K562 (cell line): Measurements from ENCODE around the gene UGT1A6. TPM values are rescaled to one million over a fixed set of nuclear protein-coding genes. Genes with fewer than 3 reads are reported as not detected.

Experiments
- ATAC-seq: fragments of 200-7000 bp; cut with Tn5 transposase; 3 replicates; pipeline ENCODE4 v1.9.1; 2020; ENCODE audit warnings: moderate library complexity
- BruUV-seq: library from RNA; stranded (reverse); fragments of 400-500 nt; replicated peaks from 2 replicates; lab custom pipeline; 2021; lab: Mats Ljungman, UMichigan
- CTCF ChIA-PET: fragments of 300-600 bp; formaldehyde crosslinking; extraction: SDS; loops from one replicate; lab custom pipeline; 2021; ENCODE audit warnings: low intra/inter-chr PET ratio; lab: Yijun Ruan, JAX
- POLR2A ChIA-PET: fragments of 300-600, 350-650 bp; sonication (Branson Sonifier 250); formaldehyde crosslinking; extraction: SDS; loops from one replicate; lab custom pipeline; 2021; ENCODE audit warnings: antibody characterized with exemption, inconsistent platforms; lab: Yijun Ruan, JAX
- DNase-seq, 4 experiments: peaks; one replicate each; pipeline versions ENCODE4 v3.0.0 to v3.0.0-alpha.2; 2011 to 2018; ENCODE audit warnings: low spot score in 3 of 4, mixed read lengths in 3 of 4; ENCODE audit errors: extremely low read depth in 1 of 4
- FAIRE-seq: peaks from 2 replicates; lab custom pipeline; 2011; peaks lifted over from hg19 to GRCh38; lab: Jason Lieb, UNC
- H2AFZ ChIP-seq: 2 replicates; pipeline ENCODE4 v1.6.0; 2011; ENCODE audit warnings: low read depth, low read length, control low read depth, inconsistent platforms
- H3K27ac ChIP-seq: fragments of 200-600 bp; 3 replicates; pipeline ENCODE4 v1.8.0; 2011; ENCODE audit warnings: low read depth, mild to moderate bottlenecking, control low read depth, inconsistent platforms, low read length, moderate library complexity, mixed read lengths; ENCODE audit errors: extremely low read depth
- H3K27me3 ChIP-seq, 2 experiments: fragments of 300-600 bp in 1 of 2; 2 replicates in 1 of 2; 3 replicates in 1 of 2; pipeline versions ENCODE4 v1.6.0 to v1.8.0; 2011; ENCODE audit warnings: inconsistent platforms in 2 of 2, low read length in 2 of 2, mild to moderate bottlenecking in 1 of 2, mixed read lengths in 1 of 2, moderate library complexity in 1 of 2; ENCODE audit not compliant: control insufficient read depth in 2 of 2, insufficient read depth in 2 of 2
- H3K36me3 ChIP-seq: fragments of 300-600 bp; 3 replicates; pipeline ENCODE4 v1.8.0; 2011; ENCODE audit warnings: mild to moderate bottlenecking, low read length, inconsistent platforms; ENCODE audit not compliant: control insufficient read depth, insufficient read depth
- H3K4me1 ChIP-seq, 2 experiments: fragments of 200-600 bp in 1 of 2; replicated peaks in 1 of 2; 2 replicates in 1 of 2; 3 replicates in 1 of 2; pipeline versions ENCODE4 v1.5.1 to v1.8.0; 2011; ENCODE audit warnings: inconsistent platforms in 2 of 2, low read length in 2 of 2, mild to moderate bottlenecking in 1 of 2, mixed read lengths in 1 of 2, moderate library complexity in 1 of 2; ENCODE audit not compliant: control insufficient read depth in 2 of 2, insufficient read depth in 2 of 2
- H3K4me2 ChIP-seq: 2 replicates; pipeline ENCODE4 v1.6.1; 2011; ENCODE audit warnings: low read length, control low read depth, inconsistent platforms, mixed read lengths; ENCODE audit not compliant: insufficient read depth
- H3K4me3 ChIP-seq: fragments of 200-600 bp; sonication (generic), shearing (Covaris generic); 2 replicates; pipeline ENCODE4 v1.5.1; 2016; ENCODE audit warnings: control low read depth, inconsistent platforms
- H3K79me2 ChIP-seq: fragments of 200-600 bp; 3 replicates; pipeline ENCODE4 v1.8.0; 2011; ENCODE audit warnings: low read length, inconsistent platforms; ENCODE audit not compliant: control insufficient read depth, insufficient read depth
- H3K9ac ChIP-seq, 2 experiments: 2 replicates each; pipeline versions ENCODE4 v1.6.0 to v1.6.1; 2011; ENCODE audit warnings: low read depth in 2 of 2, low read length in 2 of 2, control low read depth in 1 of 2, inconsistent platforms in 1 of 2, mild to moderate bottlenecking in 1 of 2, mixed read lengths in 1 of 2; ENCODE audit not compliant: insufficient read depth in 1 of 2
- H3K9me1 ChIP-seq: one replicate; pipeline ENCODE4 v1.6.0; 2011; ENCODE audit warnings: inconsistent platforms, mild to moderate bottlenecking, low read length, moderate library complexity; ENCODE audit not compliant: control insufficient read depth, insufficient read depth
- H3K9me3 ChIP-seq: replicated peaks from 2 replicates; pipeline ENCODE4 v1.5.1; 2011; ENCODE audit warnings: low read depth, low read length, inconsistent platforms; ENCODE audit not compliant: control insufficient read depth, insufficient read depth
- H4K20me1 ChIP-seq: replicated peaks from 2 replicates; pipeline ENCODE4 v1.6.1; 2011; ENCODE audit warnings: low read length, inconsistent platforms, mixed read lengths; ENCODE audit not compliant: control insufficient read depth, insufficient read depth
- GTF2E2 ChIP-seq: fragments of 200-800 bp; sonication (Bioruptor generic); IDR thresholded peaks from 2 replicates; pipeline ENCODE4 v1.6.1; 2016; ENCODE audit warnings: missing genetic modification characterization, missing compliant biosample characterization
- ZNF395 ChIP-seq: fragments of 200-800 bp; sonication (Bioruptor generic); IDR thresholded peaks from 2 replicates; pipeline ENCODE4 v1.6.1; 2017; ENCODE audit warnings: missing genetic modification characterization, missing compliant biosample characterization
- WGBS: fragments of 100-300 bp; shearing (Covaris generic); methylation state at CpG from one replicate; pipeline ENCODE4 v1.1.6; 2016; ENCODE audit warnings: low coverage, mixed read lengths; ENCODE audit not compliant: insufficient coverage; ENCODE audit errors: missing lambda C conversion rate; 5-methylcytosine and 5-hydroxymethylcytosine counted together
- in situ Hi-C: fragments of 300-500 bp; cut with MboI; formaldehyde crosslinking; loops from 4 replicates; pipeline ENCODE4 v1.15.0; 2018; ENCODE audit warnings: inconsistent platforms, mixed read lengths
- intact Hi-C: fragments of 100-400 bp; cut with micrococcal nuclease; formaldehyde crosslinking; loops from 2 replicates; pipeline ENCODE4 v1.14.2; 2022
- polyA plus RNA-seq, 8 experiments: library from polyadenylated mRNA; depleted of rRNA in 4 of 8; stranded (reverse) in 5 of 8; unstranded in 3 of 8; fragments of >200 nt; fragmentation: Nextera tagmentation in 2 of 8; fragmentation: Illumina TruSeq in 1 of 8; extraction: Ambion mirVana in 2 of 8; extraction: Trizol in 1 of 8; gene quantifications; 2 replicates each; pipeline versions ENCODE4 v1.2.1 to v1.2.3, GENCODE V29; 2011 to 2014; ENCODE audit warnings: inconsistent platforms in 1 of 8, missing spikeins in 1 of 8
- total RNA-seq, 7 experiments: library from RNA; depleted of rRNA in 6 of 7; stranded (reverse); fragments of >200 nt in 6 of 7; fragmentation: Illumina TruSeq in 2 of 7; extraction: Trizol in 2 of 7; gene quantifications; 2 replicates each; pipeline versions ENCODE4 v1.2.1 to v1.2.3, GENCODE V29; 2011 to 2021; ENCODE audit warnings: low replicate concordance in 1 of 7
- TF ChIP-seq, protein P1 (sequence below): fragments of 450-650 bp; conservative IDR thresholded peaks from 2 replicates; pipeline ENCODE4 v1.6.1; 2016; ENCODE audit warnings: missing genetic modification characterization, low read depth, mild to moderate bottlenecking, missing compliant biosample characterization, moderate library complexity
- TF ChIP-seq, protein P2 (sequence below): fragments of 450-650 bp; IDR thresholded peaks from 2 replicates; pipeline ENCODE4 v1.6.1; 2016
- TF ChIP-seq, protein P3 (sequence below): IDR thresholded peaks from 2 replicates; pipeline ENCODE4 v1.6.1; 2014; ENCODE audit warnings: antibody characterized with exemption
- TF ChIP-seq, protein P4 (sequence below), 2 experiments: fragments of 450-650 bp in 1 of 2; IDR thresholded peaks; 2 replicates each; pipeline ENCODE4 v1.6.1; 2011 to 2017; ENCODE audit warnings: low read depth in 2 of 2, antibody characterized with exemption in 1 of 2, borderline replicate concordance in 1 of 2, low read length in 1 of 2, mild to moderate bottlenecking in 1 of 2, mixed read lengths in 1 of 2; ENCODE audit not compliant: control insufficient read depth in 1 of 2

UGT1A6 gene
- total and polyA plus RNA-seq, 9 of the 15 experiments (the other 6 are each of a cell fraction or from before 2014, with no cell fraction given), result not detected

DNA sequence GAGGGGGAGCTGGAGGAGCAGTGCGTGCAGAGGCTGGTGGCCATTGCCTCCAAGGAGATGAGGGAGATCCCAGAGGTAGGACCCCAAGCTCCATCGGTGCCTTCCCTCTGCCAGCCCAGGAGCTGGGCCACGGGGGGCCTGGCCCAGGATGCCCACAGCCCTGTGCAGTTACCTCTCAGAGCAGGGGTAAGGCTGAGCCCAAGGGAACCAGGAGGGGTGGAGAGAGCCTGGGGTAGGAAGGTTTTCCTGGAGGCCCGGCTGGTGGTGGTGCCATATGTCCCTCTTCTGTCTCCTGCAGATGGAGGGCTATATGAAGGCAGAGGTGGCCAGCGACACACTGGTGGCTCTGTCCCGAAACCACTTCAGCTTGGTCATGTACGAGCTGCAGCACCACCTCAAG, 96.9 kb downstream of the UGT1A6 start:
- FAIRE-seq (no peak), DNase-seq (no peak)
- in situ Hi-C loops, result no loop called here

More for the DNA sequence above, 96.9 kb downstream of the UGT1A6 start:
- no peaks in the 10 kb centered on the region for H3K9me1 ChIP-seq
- no peaks in the 10 kb centered on the region for H3K9me3 ChIP-seq
- no peak for ATAC-seq
- CTCF ChIA-PET, result no interaction called here
- H4K20me1 ChIP-seq, result no peaks in the 10 kb centered on the region
- H3K27me3 ChIP-seq, result peaks cover 0 to 41% of the 10 kb centered on the region in 2 experiments; a peak in 2 of 5 replicates
- BruUV-seq, result no TSS peak
- no peak overlapping the region for H2AFZ ChIP-seq
- POLR2A ChIA-PET, result no interaction called here
- 0% methylated on average over 4 of the region's 7 CpGs for WGBS
- H3K36me3 ChIP-seq, result no peaks in the 10 kb centered on the region
- H3K79me2 ChIP-seq, result no peaks in the 10 kb centered on the region
- H3K27ac ChIP-seq, result no peak overlapping the region
- H3K4me1 ChIP-seq, result no peaks in the 10 kb centered on the region; a peak in 1 of 5 replicates
- H3K4me3 ChIP-seq, result no peak overlapping the region
- TF ChIP-seq, protein P1, sequence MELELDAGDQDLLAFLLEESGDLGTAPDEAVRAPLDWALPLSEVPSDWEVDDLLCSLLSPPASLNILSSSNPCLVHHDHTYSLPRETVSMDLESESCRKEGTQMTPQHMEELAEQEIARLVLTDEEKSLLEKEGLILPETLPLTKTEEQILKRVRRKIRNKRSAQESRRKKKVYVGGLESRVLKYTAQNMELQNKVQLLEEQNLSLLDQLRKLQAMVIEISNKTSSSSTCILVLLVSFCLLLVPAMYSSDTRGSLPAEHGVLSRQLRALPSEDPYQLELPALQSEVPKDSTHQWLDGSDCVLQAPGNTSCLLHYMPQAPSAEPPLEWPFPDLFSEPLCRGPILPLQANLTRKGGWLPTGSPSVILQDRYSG (tag), result no peak
- TF ChIP-seq, protein P2, sequence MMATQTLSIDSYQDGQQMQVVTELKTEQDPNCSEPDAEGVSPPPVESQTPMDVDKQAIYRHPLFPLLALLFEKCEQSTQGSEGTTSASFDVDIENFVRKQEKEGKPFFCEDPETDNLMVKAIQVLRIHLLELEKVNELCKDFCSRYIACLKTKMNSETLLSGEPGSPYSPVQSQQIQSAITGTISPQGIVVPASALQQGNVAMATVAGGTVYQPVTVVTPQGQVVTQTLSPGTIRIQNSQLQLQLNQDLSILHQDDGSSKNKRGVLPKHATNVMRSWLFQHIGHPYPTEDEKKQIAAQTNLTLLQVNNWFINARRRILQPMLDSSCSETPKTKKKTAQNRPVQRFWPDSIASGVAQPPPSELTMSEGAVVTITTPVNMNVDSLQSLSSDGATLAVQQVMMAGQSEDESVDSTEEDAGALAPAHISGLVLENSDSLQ, result no peak
- TF ChIP-seq GTF2E2 (tag), result no peak
- TF ChIP-seq, protein P3, sequence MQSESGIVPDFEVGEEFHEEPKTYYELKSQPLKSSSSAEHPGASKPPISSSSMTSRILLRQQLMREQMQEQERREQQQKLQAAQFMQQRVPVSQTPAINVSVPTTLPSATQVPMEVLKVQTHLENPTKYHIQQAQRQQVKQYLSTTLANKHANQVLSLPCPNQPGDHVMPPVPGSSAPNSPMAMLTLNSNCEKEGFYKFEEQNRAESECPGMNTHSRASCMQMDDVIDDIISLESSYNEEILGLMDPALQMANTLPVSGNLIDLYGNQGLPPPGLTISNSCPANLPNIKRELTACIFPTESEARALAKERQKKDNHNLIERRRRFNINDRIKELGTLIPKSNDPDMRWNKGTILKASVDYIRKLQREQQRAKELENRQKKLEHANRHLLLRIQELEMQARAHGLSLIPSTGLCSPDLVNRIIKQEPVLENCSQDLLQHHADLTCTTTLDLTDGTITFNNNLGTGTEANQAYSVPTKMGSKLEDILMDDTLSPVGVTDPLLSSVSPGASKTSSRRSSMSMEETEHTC, result no peak
- TF ChIP-seq, protein P4, sequence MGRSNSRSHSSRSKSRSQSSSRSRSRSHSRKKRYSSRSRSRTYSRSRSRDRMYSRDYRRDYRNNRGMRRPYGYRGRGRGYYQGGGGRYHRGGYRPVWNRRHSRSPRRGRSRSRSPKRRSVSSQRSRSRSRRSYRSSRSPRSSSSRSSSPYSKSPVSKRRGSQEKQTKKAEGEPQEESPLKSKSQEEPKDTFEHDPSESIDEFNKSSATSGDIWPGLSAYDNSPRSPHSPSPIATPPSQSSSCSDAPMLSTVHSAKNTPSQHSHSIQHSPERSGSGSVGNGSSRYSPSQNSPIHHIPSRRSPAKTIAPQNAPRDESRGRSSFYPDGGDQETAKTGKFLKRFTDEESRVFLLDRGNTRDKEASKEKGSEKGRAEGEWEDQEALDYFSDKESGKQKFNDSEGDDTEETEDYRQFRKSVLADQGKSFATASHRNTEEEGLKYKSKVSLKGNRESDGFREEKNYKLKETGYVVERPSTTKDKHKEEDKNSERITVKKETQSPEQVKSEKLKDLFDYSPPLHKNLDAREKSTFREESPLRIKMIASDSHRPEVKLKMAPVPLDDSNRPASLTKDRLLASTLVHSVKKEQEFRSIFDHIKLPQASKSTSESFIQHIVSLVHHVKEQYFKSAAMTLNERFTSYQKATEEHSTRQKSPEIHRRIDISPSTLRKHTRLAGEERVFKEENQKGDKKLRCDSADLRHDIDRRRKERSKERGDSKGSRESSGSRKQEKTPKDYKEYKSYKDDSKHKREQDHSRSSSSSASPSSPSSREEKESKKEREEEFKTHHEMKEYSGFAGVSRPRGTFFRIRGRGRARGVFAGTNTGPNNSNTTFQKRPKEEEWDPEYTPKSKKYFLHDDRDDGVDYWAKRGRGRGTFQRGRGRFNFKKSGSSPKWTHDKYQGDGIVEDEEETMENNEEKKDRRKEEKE (IDR thresholded peaks at IDR 0.05; ENCODE audit: borderline replicate concordance in 1 of 2, control insufficient read depth in 1 of 2, low read depth in 2 of 2, low read length in 1 of 2), result no peak
- no peak for TF ChIP-seq ZNF395 (CRISPR knock-in tag)
- no peak overlapping the region for H3K9ac ChIP-seq
- H3K4me2 ChIP-seq, result no peak overlapping the region
- intact Hi-C loops, result no loop called here
